DOHH2 (cell line): ENCODE data around the gene PTGDS.

Experiments used
- CTCF ChIP-seq: fragments of 200-600 bp; sonication (generic); IDR thresholded peaks from one replicate; pipeline ENCODE4 v1.5.1; 2014; ENCODE audit warnings: antibody characterized with exemption, mild to moderate bottlenecking, low read depth, low read length; ENCODE audit not compliant: poor library complexity, severe bottlenecking
- EZH2phosphoT487 ChIP-seq: fragments of 200-600 bp; sonication (generic); IDR thresholded peaks from 2 replicates; pipeline ENCODE4 v1.6.1; 2017; ENCODE audit warnings: borderline replicate concordance, mild to moderate bottlenecking, antibody characterized with exemption, low read length, moderate library complexity, mixed read lengths

- TF ChIP-seq EZH2phosphoT487 (no peak), CTCF (no peak)
Observed at GRCh38 chr9:137008312-137008711, 31.0 kb downstream of the PTGDS start.
